ENCODE measurements around the gene TLX2. TPM values are rescaled to one million over a fixed set of nuclear protein-coding genes. Genes with fewer than 3 reads are reported as not detected.

Gene TLX2
- total RNA-seq, 1 experiment from 2014 or later: not detected

GRCh38 chr2:74511104-74511989, 2.9 kb upstream of the TLX2 start:
- no peak for DNase-seq
- BruUV-seq (replicated peaks): no TSS peak
- no peak for TF ChIP-seq CTCF (IDR thresholded peaks at IDR 0.05; ENCODE audit: unreplicated experiment)
- intact Hi-C loops (cut with micrococcal nuclease; ENCODE audit: unreplicated experiment): no loop called here
- H3K27ac Mint-ChIP-seq (ENCODE audit: unreplicated experiment): no peak overlapping the region
- peaks cover 29% of the 10 kb centered on the region for H3K36me3 Mint-ChIP-seq (ENCODE audit: insufficient read depth, unreplicated experiment)
- CTCF ChIA-PET: interaction anchor here (0.6 kb wide), 1 partner anchor 910 kb away, joined by 5 read pairs; no protein-coding TSS in a partner anchor
- H3K4me1 Mint-ChIP-seq (ENCODE audit: low read depth, unreplicated experiment): peaks cover 9% of the 10 kb centered on the region
- no peak overlapping the region for H3K4me3 Mint-ChIP-seq (ENCODE audit: low read depth, unreplicated experiment)
- H3K9me3 Mint-ChIP-seq (ENCODE audit: low read depth, unreplicated experiment): no peaks in the 10 kb centered on the region
- H3K27me3 Mint-ChIP-seq (ENCODE audit: unreplicated experiment): peaks cover 70% of the 10 kb centered on the region

- Mint-ChIP-seq H3K27me3 (ENCODE audit: unreplicated experiment) (peaks cover 86% of the 10 kb centered on the region), H3K27ac (ENCODE audit: unreplicated experiment) (no peak overlapping the region), H3K4me1 (ENCODE audit: low read depth, unreplicated experiment) (peaks cover 9% of the 10 kb centered on the region), H3K9me3 (ENCODE audit: low read depth, unreplicated experiment) (no peaks in the 10 kb centered on the region), H3K4me3 (ENCODE audit: low read depth, unreplicated experiment) (peak overlapping the region; percentile 26), H3K36me3 (ENCODE audit: insufficient read depth, unreplicated experiment) (peaks cover 13% of the 10 kb centered on the region)
- intact Hi-C loops (cut with micrococcal nuclease; ENCODE audit: unreplicated experiment): no loop called here
- TF ChIP-seq CTCF (IDR thresholded peaks at IDR 0.05; ENCODE audit: unreplicated experiment): no peak
- CTCF ChIA-PET: interaction anchor here (1.4 kb wide), 1 partner anchor 71 kb away, joined by 3 read pairs; no protein-coding TSS in a partner anchor
- BruUV-seq (replicated peaks): no TSS peak
- no peak for DNase-seq
Measured at GRCh38 chr2:74512744-74513604, 1.3 kb upstream of the TLX2 start.

- Mint-ChIP-seq H3K27ac (ENCODE audit: unreplicated experiment) (no peak overlapping the region), H3K4me3 (ENCODE audit: low read depth, unreplicated experiment) (peak overlapping the region; percentile 26), H3K4me1 (ENCODE audit: low read depth, unreplicated experiment) (peaks cover under 1% of the 10 kb centered on the region), H3K27me3 (ENCODE audit: unreplicated experiment) (peaks cover 92% of the 10 kb centered on the region), H3K36me3 (ENCODE audit: insufficient read depth, unreplicated experiment) (peaks cover 8% of the 10 kb centered on the region), H3K9me3 (ENCODE audit: low read depth, unreplicated experiment) (no peaks in the 10 kb centered on the region)
- CTCF ChIA-PET: interaction anchor here (0.6 to 1.4 kb wide), 3 partner anchors 13 to 70 kb away, joined by 3 to 5 read pairs (median 3); no protein-coding TSS in a partner anchor
- no peak for TF ChIP-seq CTCF (IDR thresholded peaks at IDR 0.05; ENCODE audit: unreplicated experiment)
- DNase-seq: no peak
- intact Hi-C loops (cut with micrococcal nuclease; ENCODE audit: unreplicated experiment): no loop called here
- no TSS peak for BruUV-seq (replicated peaks)
Measured at GRCh38 chr2:74513605-74514367, 464 bp upstream of the TLX2 start.

Measured in Calu3 (cell line).